T-helper 1 cell treated with Interleukin-12 subunit alpha and Interleukin-12 subunit beta and Interleukin-4 antibody, amounts not matched to agents 30 ng/mL and 1 ng/mL, for 36 hours (primary cell): ENCODE data around the gene CRY2. TPM values are rescaled to one million over a fixed set of nuclear protein-coding genes. Genes with fewer than 3 reads are reported as not detected.

Experiments
- intact Hi-C: fragments of 100-400 bp; cut with micrococcal nuclease; formaldehyde crosslinking; loops from one replicate; pipeline ENCODE4 v1.15.1; 2024
- total RNA-seq: library from RNA; stranded (reverse); gene quantifications from 2 replicates; pipeline ENCODE4 v1.2.3, GENCODE V29; 2022

Gene CRY2
- total RNA-seq, 1 donor from 2014 or later, result 27.9 TPM

GRCh38 chr11:45913942-45914635 is 66.8 kb downstream of the CRY2 start:
- intact Hi-C loops, result no loop called here

- intact Hi-C loops, result loop anchor here (5.0 kb wide), 4 partner anchors 322 to 1727 kb away; partner anchors contain the start of genes CKAP5, MTCH2 and PRDM11
Observed at GRCh38 chr11:45915446-45915845, 68.2 kb downstream of the CRY2 start.

GRCh38 chr11:45917286-45917622 is 70.0 kb downstream of the CRY2 start:
- intact Hi-C loops, result loop anchor here (2.0 to 5.0 kb wide), 5 partner anchors 320 to 1725 kb away; partner anchors contain the start of genes CKAP5, DGKZ, MTCH2 and PRDM11

GRCh38 chr11:45917623-45918330 is 70.5 kb downstream of the CRY2 start, which contains the start of gene PEX16:
Gene PEX16, minus strand, starts transcription at chr11:45917877. Its CDS starts 66 bp downstream, at chr11:45917811.
- intact Hi-C loops, result loop anchor here (1.0 to 5.0 kb wide), 19 partner anchors 18 to 1725 kb away; partner anchors contain the start of genes ARHGAP1, CKAP5, CRY2 and DDB2

GRCh38 chr11:45918331-45918941 is 71.2 kb downstream of the CRY2 start:
- intact Hi-C loops, result loop anchor here (1.0 to 5.0 kb wide), 18 partner anchors 19 to 1724 kb away; partner anchors contain the start of genes ARHGAP1, CKAP5, CRY2 and DDB2

GRCh38 chr11:45918962-45919675 is 71.8 kb downstream of the CRY2 start:
- intact Hi-C loops, result loop anchor here (1.0 to 5.0 kb wide), 18 partner anchors 20 to 1723 kb away; partner anchors contain the start of genes ARHGAP1, CKAP5, CRY2 and DDB2

GRCh38 chr11:45919806-45920530 is 72.7 kb downstream of the CRY2 start:
- intact Hi-C loops, result loop anchor here (2.0 to 5.0 kb wide), 5 partner anchors 193 to 1722 kb away; partner anchors contain the start of genes CKAP5, MTCH2 and PRDM11

- intact Hi-C loops, result no loop called here
Observed at GRCh38 chr11:45920531-45921477, 73.5 kb downstream of the CRY2 start.

- intact Hi-C loops, result no loop called here
Observed at GRCh38 chr11:45921561-45922424, 74.5 kb downstream of the CRY2 start.

- intact Hi-C loops, result no loop called here
Observed at GRCh38 chr11:45922425-45923082, 75.3 kb downstream of the CRY2 start, which contains the start of gene LARGE2. Gene LARGE2, plus strand, starts transcription at chr11:45922656. Its CDS starts 227 bp downstream, at chr11:45922883.

- intact Hi-C loops, result no loop called here
Observed at GRCh38 chr11:45924036-45924915, 77.0 kb downstream of the CRY2 start.

- intact Hi-C loops, result no loop called here
Observed at GRCh38 chr11:45924927-45925326, 77.7 kb downstream of the CRY2 start.

GRCh38 chr11:45925550-45925949 is 78.3 kb downstream of the CRY2 start:
- intact Hi-C loops, result no loop called here

- intact Hi-C loops, result no loop called here
Observed at GRCh38 chr11:45926001-45926401, 78.7 kb downstream of the CRY2 start.

GRCh38 chr11:45926536-45927331 is 79.5 kb downstream of the CRY2 start:
- intact Hi-C loops, result no loop called here

- intact Hi-C loops, result no loop called here
Observed at GRCh38 chr11:45927332-45927683, 80.0 kb downstream of the CRY2 start.
